NT2/D1 (cell line): ENCODE results near the gene UCK2.

Source experiments
- SUZ12 ChIP-seq: IDR thresholded peaks from 2 replicates; pipeline ENCODE4 v1.6.1; 2011; ENCODE audit not compliant: insufficient read length, insufficient read depth; ENCODE audit errors: extremely low read depth
- YY1 ChIP-seq: IDR thresholded peaks from 2 replicates; pipeline ENCODE4 v1.6.1; 2011; ENCODE audit not compliant: insufficient read length, insufficient read depth
- ZNF274 ChIP-seq: IDR thresholded peaks from 2 replicates; pipeline ENCODE4 v1.6.1; 2011; ENCODE audit warnings: mild to moderate bottlenecking, low read depth, low read length

DNA sequence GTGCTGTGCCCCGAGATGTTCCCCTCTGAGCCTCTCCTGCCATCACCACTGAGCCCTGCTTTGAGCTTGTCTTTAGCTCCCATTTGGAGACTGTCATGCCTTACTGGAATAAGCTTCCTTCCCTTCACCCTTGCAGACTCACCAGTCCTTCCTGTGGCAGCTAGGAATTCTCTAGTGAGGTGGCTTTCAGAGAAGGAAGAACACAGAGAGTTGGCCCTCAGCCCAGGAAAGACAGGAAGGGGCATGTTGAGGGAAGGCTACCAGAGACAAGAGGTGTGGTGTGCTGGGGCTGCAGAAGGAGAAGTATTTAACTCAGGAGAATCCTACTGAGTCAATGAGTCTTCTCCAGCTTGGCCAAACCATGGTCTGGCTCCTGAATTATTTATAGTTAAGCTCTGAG lies 76.3 kb downstream of the UCK2 start:
- no peak for TF ChIP-seq ZNF274
- TF ChIP-seq SUZ12 = no peak
- no peak for TF ChIP-seq YY1
